HepG2 (cell line): Measurements from ENCODE around the gene CDCA4. TPM values are rescaled to one million over a fixed set of nuclear protein-coding genes. Genes with fewer than 3 reads are reported as not detected.

Experiments
- ATAC-seq: fragments of 200-7000 bp; cut with Tn5 transposase; 3 replicates; pipeline ENCODE4 v1.9.1; 2020; ENCODE audit warnings: mild to moderate bottlenecking, moderate library complexity
- BruUV-seq: library from RNA; stranded (reverse); fragments of 400-500 nt; replicated peaks from 2 replicates; lab custom pipeline; 2021; lab: Mats Ljungman, UMichigan
- CTCF ChIA-PET: fragments of 300-600 bp; formaldehyde crosslinking; extraction: SDS; loops from one replicate; lab custom pipeline; 2021; ENCODE audit warnings: low total read pairs, inconsistent platforms, low intra/inter-chr PET ratio; lab: Yijun Ruan, JAX
- POLR2A ChIA-PET: fragments of 350-600 bp; sonication (Branson Sonifier 250); formaldehyde crosslinking; loops from one replicate; lab custom pipeline; 2020; ENCODE audit warnings: antibody characterized with exemption, inconsistent platforms; lab: Yijun Ruan, JAX
- DNase-seq: peaks from one replicate; pipeline ENCODE4 v3.0.0-alpha.2; 2015; ENCODE audit warnings: low spot score
- FAIRE-seq: peaks from 3 replicates; lab custom pipeline; 2011; peaks lifted over from hg19 to GRCh38; lab: Jason Lieb, UNC
- H2AFZ ChIP-seq: one replicate; pipeline ENCODE4 v1.6.1; 2011; ENCODE audit warnings: low read length, inconsistent platforms
- H3K27ac ChIP-seq: fragments of 300-600 bp; 3 replicates; pipeline ENCODE4 v1.8.0; 2011; ENCODE audit warnings: mixed run types, mild to moderate bottlenecking, mixed read lengths, low read length, inconsistent platforms; ENCODE audit not compliant: insufficient read depth; ENCODE audit errors: extremely low read length
- H3K27me3 ChIP-seq, 2 experiments: fragments of 200-600 bp in 1 of 2; 2 replicates in 1 of 2; 3 replicates in 1 of 2; pipeline versions ENCODE4 v1.6.0 to v1.8.0; 2011; ENCODE audit warnings: low read length in 2 of 2, mild to moderate bottlenecking in 2 of 2, moderate library complexity in 2 of 2, inconsistent platforms in 1 of 2; ENCODE audit not compliant: insufficient read depth in 2 of 2, control insufficient read depth in 1 of 2
- H3K36me3 ChIP-seq, 2 experiments: fragments of 200-600 bp in 1 of 2; replicated peaks in 1 of 2; 2 replicates in 1 of 2; 3 replicates in 1 of 2; pipeline versions ENCODE4 v1.5.1 to v1.8.0; 2011; ENCODE audit warnings: low read length in 2 of 2, inconsistent platforms in 1 of 2; ENCODE audit not compliant: insufficient read depth in 2 of 2, control insufficient read depth in 1 of 2
- H3K4me1 ChIP-seq: 2 replicates; pipeline ENCODE4 v1.5.1; 2012; ENCODE audit warnings: low read length, inconsistent platforms; ENCODE audit not compliant: insufficient read depth
- H3K4me2 ChIP-seq: 2 replicates; pipeline ENCODE4 v1.6.0; 2011; ENCODE audit warnings: low read depth, low read length, inconsistent platforms
- H3K4me3 ChIP-seq, 3 experiments: fragments of 200-600 bp in 1 of 3; sonication (generic), shearing (Covaris generic) in 1 of 3; replicated peaks in 1 of 3; 2 replicates each; pipeline ENCODE4 v1.5.1; 2011 to 2016; ENCODE audit warnings: low read length in 3 of 3, inconsistent platforms in 2 of 3, low read depth in 2 of 3, mild to moderate bottlenecking in 2 of 3, control low read depth in 1 of 3, mixed read lengths in 1 of 3; ENCODE audit not compliant: insufficient read depth in 1 of 3
- H3K79me2 ChIP-seq: one replicate; pipeline ENCODE4 v1.6.1; 2011; ENCODE audit warnings: low read length, inconsistent platforms; ENCODE audit not compliant: insufficient read depth
- H3K9ac ChIP-seq: 2 replicates; pipeline ENCODE4 v1.6.0; 2011; ENCODE audit warnings: mild to moderate bottlenecking, low read depth, low read length, inconsistent platforms; ENCODE audit not compliant: insufficient read depth
- H3K9me3 ChIP-seq: 2 replicates; pipeline ENCODE4 v1.5.1; 2012; ENCODE audit warnings: mild to moderate bottlenecking, low read length
- H4K20me1 ChIP-seq: 2 replicates; pipeline ENCODE4 v1.6.0; 2011; ENCODE audit warnings: inconsistent platforms, mild to moderate bottlenecking, low read length, moderate library complexity; ENCODE audit not compliant: insufficient read depth
- AKAP8 ChIP-seq: sonication (generic); formaldehyde crosslinking; IDR thresholded peaks from 2 replicates; pipeline ENCODE4 v1.5.1; 2020; ENCODE audit warnings: mild to moderate bottlenecking, missing genetic modification reagents
- BHLHE40 ChIP-seq: IDR thresholded peaks from 2 replicates; pipeline ENCODE4 v1.6.1; 2011; ENCODE audit warnings: low read length, improper control_type of control experiment
- FOXA3 ChIP-seq: IDR thresholded peaks from 2 replicates; pipeline ENCODE4 v1.6.1; 2016; ENCODE audit warnings: missing genetic modification reagents, missing compliant biosample characterization
- HMGXB4 ChIP-seq, 2 experiments: sonication (generic) in 1 of 2; formaldehyde crosslinking in 1 of 2; IDR thresholded peaks; 2 replicates each; pipeline versions ENCODE4 v1.4.0 to v1.6.1; 2018 to 2020; ENCODE audit warnings: missing genetic modification reagents in 2 of 2, borderline replicate concordance in 1 of 2, low read depth in 1 of 2, mild to moderate bottlenecking in 1 of 2, missing biosample characterization in 1 of 2
- HNRNPLL ChIP-seq: fragments of 200-400 bp; formaldehyde crosslinking; IDR thresholded peaks from 2 replicates; pipeline ENCODE4 v1.6.1; 2017; ENCODE audit warnings: mild to moderate bottlenecking, low read depth, low read length; ENCODE audit not compliant: poor library complexity, severe bottlenecking
- KLF16 ChIP-seq, 2 experiments: sonication (generic) in 1 of 2; formaldehyde crosslinking in 1 of 2; IDR thresholded peaks; 2 replicates each; pipeline versions ENCODE4 v1.6.1 to v1.8.0; 2016 to 2023; ENCODE audit warnings: missing genetic modification reagents in 2 of 2, missing compliant biosample characterization in 1 of 2
- LCORL ChIP-seq, 2 experiments: fragments of 450-650 bp in 1 of 2; sonication (generic) in 1 of 2; formaldehyde crosslinking in 1 of 2; IDR thresholded peaks; 2 replicates each; pipeline versions ENCODE4 v1.5.0 to v1.6.1; 2017 to 2020; ENCODE audit warnings: antibody characterized with exemption in 1 of 2, missing genetic modification reagents in 1 of 2
- MEIS1 ChIP-seq: sonication (generic); formaldehyde crosslinking; IDR thresholded peaks from 2 replicates; pipeline ENCODE4 v1.9.0; 2021; ENCODE audit warnings: mild to moderate bottlenecking, missing genetic modification reagents, moderate library complexity, borderline replicate concordance
- PPARG ChIP-seq: conservative IDR thresholded peaks from 2 replicates; pipeline ENCODE4 v1.6.1; 2016; ENCODE audit warnings: missing biosample characterization, missing genetic modification reagents
- SALL1 ChIP-seq: sonication (generic); formaldehyde crosslinking; IDR thresholded peaks from 2 replicates; pipeline ENCODE4 v1.8.0; 2022; ENCODE audit warnings: mild to moderate bottlenecking, missing genetic modification reagents
- SAP130 ChIP-seq: IDR thresholded peaks from 2 replicates; pipeline ENCODE4 v1.6.1; 2016; ENCODE audit warnings: low read depth
- SRSF1 ChIP-seq: fragments of 200-400 bp; formaldehyde crosslinking; optimal IDR thresholded peaks from 2 replicates; pipeline ENCODE3; 2017; ENCODE audit warnings: mild to moderate bottlenecking, low read depth, low read length, moderate library complexity
- ZBTB7B ChIP-seq: sonication (generic); formaldehyde crosslinking; IDR thresholded peaks from 2 replicates; pipeline ENCODE4 v1.4.0; 2020; ENCODE audit warnings: missing genetic modification reagents
- ZFP90 ChIP-seq: sonication (generic); formaldehyde crosslinking; IDR thresholded peaks from 2 replicates; pipeline ENCODE4 v1.8.0; 2022; ENCODE audit warnings: missing genetic modification reagents, mild to moderate bottlenecking, inconsistent platforms, borderline replicate concordance
- ZNF33B ChIP-seq: sonication (generic); formaldehyde crosslinking; IDR thresholded peaks from 2 replicates; pipeline ENCODE4 v1.5.1; 2020; ENCODE audit warnings: mild to moderate bottlenecking, missing genetic modification reagents
- ZNF547 ChIP-seq: sonication (generic); formaldehyde crosslinking; IDR thresholded peaks from 2 replicates; pipeline ENCODE4 v1.5.1; 2020; ENCODE audit warnings: mild to moderate bottlenecking, missing genetic modification reagents
- ZNF556 ChIP-seq: sonication (generic); formaldehyde crosslinking; IDR thresholded peaks from 2 replicates; pipeline ENCODE4 v1.4.0; 2020; ENCODE audit warnings: mild to moderate bottlenecking, missing genetic modification reagents, borderline replicate concordance
- ZNF775 ChIP-seq: sonication (generic); formaldehyde crosslinking; IDR thresholded peaks from 2 replicates; pipeline ENCODE4 v1.4.0; 2020; ENCODE audit warnings: missing genetic modification reagents, mild to moderate bottlenecking, moderate library complexity, borderline replicate concordance
- ZNF841 ChIP-seq: sonication (generic); formaldehyde crosslinking; IDR thresholded peaks from 2 replicates; pipeline ENCODE4 v1.8.1; 2023; ENCODE audit warnings: missing genetic modification reagents, borderline replicate concordance
- ZNF883 ChIP-seq: sonication (generic); formaldehyde crosslinking; IDR thresholded peaks from 2 replicates; pipeline ENCODE4 v1.5.1; 2020; ENCODE audit warnings: mild to moderate bottlenecking, missing genetic modification reagents; ENCODE audit errors: not compliant biosample characterization
- ZSCAN29 ChIP-seq: sonication (generic); formaldehyde crosslinking; conservative IDR thresholded peaks from 2 replicates; pipeline ENCODE4 v1.4.0; 2020; ENCODE audit warnings: mild to moderate bottlenecking, missing genetic modification reagents
- WGBS: methylation state at CpG from one replicate; pipeline ENCODE4 v1.1.6; 2017; ENCODE audit warnings: low lambda C conversion rate; 5-methylcytosine and 5-hydroxymethylcytosine counted together
- in situ Hi-C: cut with HindIII; loops from 2 replicates; pipeline ENCODE4 v1.10.0; 2017; ENCODE audit warnings: low pct_unique_long_range_greater_than_20kb; ENCODE audit not compliant: extremely low pct_ligation_motif_present
- intact Hi-C: fragments of 100-400 bp; cut with micrococcal nuclease; formaldehyde crosslinking; loops from one replicate; pipeline ENCODE4 v1.10.0; 2022; ENCODE audit not compliant: unreplicated experiment
- polyA plus RNA-seq, 8 experiments: library from polyadenylated mRNA; depleted of rRNA in 3 of 8; stranded (reverse) in 7 of 8; unstranded in 1 of 8; fragments of >200 nt; fragmentation: Illumina TruSeq in 4 of 8; extraction: Trizol in 4 of 8; gene quantifications; 2 replicates each; pipeline versions ENCODE4 v1.2.1 to v1.2.3, GENCODE V29; 2011 to 2016; ENCODE audit warnings: low read depth in 4 of 8, missing spikeins in 1 of 8, mixed read lengths in 1 of 8; ENCODE audit not compliant: insufficient read depth in 1 of 8
- total RNA-seq, 5 experiments: library from RNA; depleted of rRNA; stranded (reverse); fragments of >200 nt; fragmentation: Illumina TruSeq; extraction: Trizol; gene quantifications; 2 replicates each; pipeline ENCODE4 v1.2.3, GENCODE V29; 2016; ENCODE audit warnings: low read depth in 1 of 5

The CDCA4 gene
- total and polyA plus RNA-seq, 2 of the 13 experiments (the other 11 are each of a cell fraction or from before 2014, with no cell fraction given), result 19.7 to 43.1 TPM

- POLR2A ChIA-PET, result interaction anchor here (1.7 kb wide), 1 partner anchor 45 kb away, joined by 5 read pairs; the partner anchor contains the start of gene CDCA4
- Histone ChIP-seq H3K4me3 (peak overlapping the region in 1 of 3 experiments; percentile 42; a peak in 1 of 6 replicates), H4K20me1 (no peaks in the 10 kb centered on the region), H3K79me2 (no peaks in the 10 kb centered on the region), H3K9ac (no peak overlapping the region), H3K9me3 (no peaks in the 10 kb centered on the region), H3K27me3 (peaks cover 12 to 82% of the 10 kb centered on the region in 2 experiments), H3K4me2 (peak overlapping the region; percentile 52), H3K27ac (no peak overlapping the region), H2AFZ (no peak overlapping the region), H3K4me1 (peaks cover 53% of the 10 kb centered on the region), H3K36me3 (no peaks in the 10 kb centered on the region)
- CTCF ChIA-PET, result interaction anchor here (1.4 to 6.7 kb wide), 2 partner anchors 69 to 110 kb away, joined by 4 to 146 read pairs; no protein-coding TSS in a partner anchor
- WGBS, result 49% methylated on average over 10 of the region's 21 CpGs
- in situ Hi-C loops, result no loop called here
- DNase-seq (peak; percentile 66), FAIRE-seq (peak; percentile 66), ATAC-seq (peak; percentile 74)
- intact Hi-C loops, result loop anchor here (1.0 to 5.0 kb wide), 2 partner anchors 46 to 69 kb away; partner anchors contain the start of gene CDCA4
- no TSS peak for BruUV-seq
- peak; percentile 44 to 76; a peak in 2 of 4 replicates for TF ChIP-seq HMGXB4 (CRISPR knock-in tag; IDR thresholded peaks at IDR 0.05; ENCODE audit: borderline replicate concordance in 1 of 2, low read depth in 1 of 2)
- TF ChIP-seq ZNF841 (CRISPR knock-in tag), result no peak
- 0 out of 2 replicates have a peak, but pooled peaks have one; percentile 23 for TF ChIP-seq FOXA3 (CRISPR knock-in tag)
- no peak for TF ChIP-seq AKAP8 (CRISPR knock-in tag)
- no peak for TF ChIP-seq BHLHE40
- peak; percentile 27; the same call in 1 of the 2 replicates for TF ChIP-seq PPARG (CRISPR knock-in tag)
- no peak for TF ChIP-seq LCORL (IDR thresholded peaks at IDR 0.05)
- peak; percentile 52 for TF ChIP-seq LCORL (CRISPR knock-in tag; IDR thresholded peaks at IDR 0.05)
- peak; percentile 63 for TF ChIP-seq ZNF883
- TF ChIP-seq ZBTB7B (CRISPR knock-in tag), result peak; percentile 69
- peak; percentile 44; the same call in 1 of the 2 replicates for TF ChIP-seq SAP130 (CRISPR knock-in tag)
- peak; percentile 77; the same call in 1 of the 2 replicates for TF ChIP-seq ZNF547 (CRISPR knock-in tag)
- TF ChIP-seq ZNF33B, result peak; percentile 66; the same call in 1 of the 2 replicates
- TF ChIP-seq ZNF556 (CRISPR knock-in tag), result peak; percentile 23; the same call in 1 of the 2 replicates
- no peak for TF ChIP-seq KLF16 (CRISPR knock-in tag; IDR thresholded peaks at IDR 0.05)
- peak; percentile 17 for TF ChIP-seq SRSF1
- TF ChIP-seq SALL1 (CRISPR knock-in tag), result peak; percentile 41; the same call in 1 of the 2 replicates
- 0 out of 2 replicates have a peak, but pooled peaks have one; percentile 49 for TF ChIP-seq MEIS1 (CRISPR knock-in tag)
- TF ChIP-seq ZFP90 (CRISPR knock-in tag), result no peak
- no peak for TF ChIP-seq ZNF775 (CRISPR knock-in tag)
- peak; percentile 34 for TF ChIP-seq HNRNPLL
- peak; percentile 46; the same call in 1 of the 2 replicates for TF ChIP-seq ZSCAN29
These were observed 44.5 kb downstream of the CDCA4 start for GRCh38 chr14:104976198-104977007.
